HG03460 (cell line): Measurements from ENCODE around the gene TUBA8.
"Not testable (repeated sequence)": the region's sequence is repeated elsewhere in the genome, so short reads cannot be mapped to it uniquely, and the experiment has no call there.

Source experiments
- ATAC-seq: cut with Tn5 transposase; IDR thresholded peaks from one replicate; pipeline ENCODE4 v1.9.1; 2021; ENCODE audit not compliant: unreplicated experiment

The TUBA8 gene

DNA sequence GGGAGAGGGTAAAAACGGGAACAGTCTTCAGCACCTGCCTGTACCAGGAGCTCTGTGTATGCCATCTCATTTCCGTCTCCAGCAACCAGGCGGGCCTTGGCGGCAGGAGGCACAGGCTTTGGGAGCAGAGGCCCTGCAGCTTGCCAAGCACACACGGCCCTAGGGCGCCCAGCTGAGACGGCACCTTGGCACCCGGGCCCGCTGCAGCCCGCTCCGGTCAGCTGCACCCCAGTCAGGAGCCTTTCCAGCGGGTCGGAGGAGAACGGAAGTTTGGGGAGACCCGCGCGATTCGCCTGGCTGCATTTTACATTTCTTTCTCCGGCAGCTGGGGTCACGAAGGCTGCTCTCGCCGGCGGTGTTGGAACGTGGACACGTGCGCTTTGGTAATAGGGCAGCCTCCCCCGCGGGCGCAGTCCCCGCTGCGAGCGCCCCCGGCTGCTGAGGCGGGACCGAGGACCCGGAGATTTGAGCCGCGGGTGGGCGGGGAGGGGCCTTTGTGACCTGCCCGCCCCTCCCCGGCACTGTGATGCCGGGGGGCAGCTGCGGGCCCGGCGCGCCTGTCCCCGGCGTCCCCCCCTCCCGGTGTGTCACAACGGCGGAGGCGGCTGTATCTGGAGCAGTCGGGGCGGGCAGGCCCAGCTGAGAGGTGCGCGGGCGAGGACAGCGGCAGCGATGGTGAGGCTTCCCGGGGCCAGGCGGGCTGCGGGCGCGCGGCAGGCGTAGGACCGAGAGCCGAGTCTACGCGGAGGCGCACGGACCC lies at the start of gene TUBA8:
TUBA8 (plus strand) TSS at position 616 of the 760 bp plus-strand sequence; CDS start at position 673, 57 bp downstream.
- ATAC-seq, result no peak

- no peak for ATAC-seq
These were observed 48.2 kb upstream of the TUBA8 start for GRCh38 chr22:18062421-18062820.

DNA sequence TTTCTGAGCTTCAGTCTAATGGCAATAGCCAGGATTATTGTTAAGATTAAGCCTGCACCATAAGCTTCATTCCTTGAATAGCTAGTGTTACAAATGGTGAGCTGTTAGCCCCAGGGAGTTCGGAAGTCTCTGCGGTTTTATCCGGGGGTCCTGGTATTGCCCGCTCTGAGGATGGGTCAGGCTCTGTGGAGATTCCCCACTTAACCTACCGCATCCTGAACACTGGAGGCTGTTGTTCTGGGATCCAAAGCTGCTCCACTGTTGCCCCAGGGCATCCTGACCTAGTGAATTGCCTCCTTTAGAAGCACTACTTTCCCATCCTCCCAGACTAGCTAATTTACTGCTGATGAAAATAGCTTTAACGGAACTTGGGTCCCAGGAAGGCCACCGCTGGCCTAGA lies 47.3 kb upstream of the TUBA8 start:
- no peak for ATAC-seq

DNA sequence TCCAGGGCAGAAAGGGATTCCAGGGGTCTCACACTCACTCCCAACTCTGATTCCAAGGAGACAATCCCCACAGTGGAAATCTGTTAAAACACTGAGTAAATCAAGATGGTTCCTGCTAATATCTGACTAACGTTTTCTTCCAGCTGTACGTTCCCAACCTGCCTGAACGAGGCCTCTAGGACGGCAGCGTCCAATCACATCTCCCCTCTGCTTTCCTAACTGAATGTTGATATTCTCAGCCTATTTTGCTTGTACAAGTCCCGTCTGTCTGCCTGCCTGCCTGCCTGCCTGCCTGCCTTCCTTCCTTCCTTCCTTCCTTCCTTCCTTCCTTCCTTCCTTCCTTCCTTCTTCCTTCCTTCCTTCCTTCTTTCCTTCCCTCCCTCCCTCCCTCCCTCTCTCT lies 46.9 kb upstream of the TUBA8 start:
- ATAC-seq, result not testable (repeated sequence)

DNA sequence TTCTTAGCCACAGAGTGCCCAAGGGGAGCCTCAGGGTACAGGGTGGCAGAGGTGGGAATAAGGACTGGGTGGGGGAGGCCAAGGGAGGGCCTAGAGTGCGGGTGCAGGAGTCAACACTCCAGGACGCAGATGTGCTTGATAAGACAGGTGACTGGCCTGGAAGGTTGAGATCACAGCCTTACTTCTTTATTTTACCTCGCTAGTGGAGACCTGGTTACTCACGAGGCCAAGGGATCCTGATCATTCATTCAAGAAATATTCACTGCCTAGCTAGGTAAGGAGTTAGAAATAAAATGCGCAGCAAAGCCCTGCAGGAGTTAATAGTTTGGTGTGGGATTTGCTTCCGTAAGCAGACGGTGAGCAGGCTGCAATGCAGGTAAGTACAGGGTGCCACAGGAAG lies 46.0 kb upstream of the TUBA8 start:
- ATAC-seq, result no peak

GRCh38 chr22:18065256-18065655 lies 45.4 kb upstream of the TUBA8 start:
- no peak for ATAC-seq

GRCh38 chr22:18066181-18066859 lies 44.3 kb upstream of the TUBA8 start:
- ATAC-seq, result no peak

DNA sequence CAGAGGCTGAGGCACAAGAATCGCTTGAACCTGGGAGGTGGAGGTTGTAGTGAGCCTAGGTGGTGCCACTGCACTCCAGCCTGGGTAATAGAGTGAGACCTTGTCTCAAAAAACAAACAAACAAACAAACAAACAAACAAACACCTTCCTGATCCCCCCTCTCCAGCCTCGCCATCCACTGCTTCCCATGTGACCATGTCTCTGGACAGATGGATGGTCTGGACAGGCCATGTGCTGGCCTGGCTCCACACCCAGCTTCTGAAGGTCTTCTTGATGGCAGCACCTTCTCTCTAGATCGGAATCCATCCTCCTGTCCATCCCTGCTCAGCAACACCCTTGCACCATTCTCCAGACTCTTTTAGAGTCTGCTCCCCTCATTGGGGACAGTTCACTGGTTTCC lies 43.5 kb upstream of the TUBA8 start:
- no peak for ATAC-seq

DNA sequence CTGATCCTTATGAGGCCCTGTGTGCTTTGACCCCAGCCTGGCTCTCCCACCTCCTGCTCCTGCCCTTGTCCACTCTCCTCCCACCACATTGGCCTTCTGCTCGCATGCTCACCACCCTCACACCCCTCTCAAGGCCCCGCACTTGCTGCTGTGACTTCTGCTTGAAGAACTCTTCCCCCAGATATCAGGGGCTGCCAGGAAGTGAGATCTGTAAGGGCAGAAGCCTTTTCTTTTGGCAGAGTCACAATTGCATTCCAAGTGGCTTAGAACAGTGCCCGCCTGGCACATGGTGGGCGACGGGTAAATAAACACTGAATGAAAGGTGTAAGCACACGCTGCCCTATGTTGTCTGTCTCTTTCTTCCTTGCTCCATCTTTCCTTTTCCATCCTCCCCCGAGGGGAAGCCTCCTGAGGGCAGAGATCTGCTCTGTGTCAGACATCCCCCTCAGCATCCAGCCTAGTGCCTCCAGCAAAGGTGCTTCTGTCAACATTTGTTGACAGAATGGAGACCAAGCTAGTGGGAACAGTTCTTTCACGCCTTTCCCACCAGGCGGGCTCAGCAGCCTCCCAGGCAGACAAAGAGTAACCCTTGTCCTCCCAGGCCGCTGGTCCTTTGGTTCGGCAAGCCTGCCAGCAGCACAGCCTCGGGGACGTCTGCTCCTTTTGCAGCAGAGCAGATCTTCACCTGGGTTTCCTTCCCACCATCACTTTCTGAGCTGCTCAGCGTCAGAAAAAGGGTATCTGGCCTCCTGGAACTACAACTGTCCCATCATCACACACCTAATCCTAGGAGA lies 42.9 kb upstream of the TUBA8 start:
- no peak for ATAC-seq

DNA sequence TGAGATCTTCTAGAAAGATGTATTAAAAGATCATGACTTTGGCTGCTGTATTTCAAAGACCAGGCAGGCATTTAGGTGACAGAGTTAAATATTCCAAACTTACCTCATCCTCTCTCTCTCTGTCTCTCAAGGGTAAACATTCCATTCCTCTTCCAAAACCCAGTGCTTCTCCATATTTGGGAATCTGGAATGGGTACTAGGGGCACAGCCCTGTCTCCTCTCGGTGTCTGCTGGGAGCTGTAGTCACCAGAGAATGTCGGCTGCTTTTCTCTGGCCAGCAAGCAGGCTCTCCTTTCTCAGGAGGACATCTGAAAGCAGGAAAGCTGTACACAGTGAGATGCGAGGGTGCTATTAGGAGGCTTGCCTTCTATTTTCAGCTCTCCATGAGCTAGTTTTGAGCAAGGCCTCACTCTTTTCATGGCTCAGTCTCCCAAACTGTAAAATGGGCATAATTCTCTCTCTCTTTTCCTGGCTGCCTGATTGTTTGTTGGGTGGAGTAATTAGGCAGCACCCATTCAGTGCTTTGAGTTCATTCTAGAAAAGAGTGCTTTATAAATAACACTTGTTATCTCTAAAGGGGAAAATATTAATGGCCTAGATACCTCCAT lies 42.1 kb upstream of the TUBA8 start:
- no peak for ATAC-seq

DNA sequence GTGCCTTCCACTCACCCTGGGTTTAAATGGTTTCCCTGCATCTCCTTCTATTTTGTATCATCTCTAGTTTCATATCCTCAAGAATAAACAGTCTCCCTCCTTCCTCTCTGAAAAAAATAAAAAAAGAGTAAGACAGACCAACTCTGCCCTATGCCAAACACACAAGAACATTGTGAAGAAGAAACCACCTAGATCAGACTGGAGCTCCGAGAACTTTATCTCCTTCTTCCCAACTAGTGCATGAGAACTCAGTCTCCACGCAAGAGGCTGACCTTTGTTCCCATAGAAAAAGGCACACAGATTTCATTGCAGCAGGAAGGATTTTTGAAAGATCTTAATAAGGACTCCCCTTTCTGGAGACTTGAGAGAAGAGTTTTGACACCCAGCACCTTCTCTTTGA lies 41.6 kb upstream of the TUBA8 start:
- ATAC-seq, result no peak

- no peak for ATAC-seq
These were observed 40.6 kb upstream of the TUBA8 start for GRCh38 chr22:18070041-18070440.

DNA sequence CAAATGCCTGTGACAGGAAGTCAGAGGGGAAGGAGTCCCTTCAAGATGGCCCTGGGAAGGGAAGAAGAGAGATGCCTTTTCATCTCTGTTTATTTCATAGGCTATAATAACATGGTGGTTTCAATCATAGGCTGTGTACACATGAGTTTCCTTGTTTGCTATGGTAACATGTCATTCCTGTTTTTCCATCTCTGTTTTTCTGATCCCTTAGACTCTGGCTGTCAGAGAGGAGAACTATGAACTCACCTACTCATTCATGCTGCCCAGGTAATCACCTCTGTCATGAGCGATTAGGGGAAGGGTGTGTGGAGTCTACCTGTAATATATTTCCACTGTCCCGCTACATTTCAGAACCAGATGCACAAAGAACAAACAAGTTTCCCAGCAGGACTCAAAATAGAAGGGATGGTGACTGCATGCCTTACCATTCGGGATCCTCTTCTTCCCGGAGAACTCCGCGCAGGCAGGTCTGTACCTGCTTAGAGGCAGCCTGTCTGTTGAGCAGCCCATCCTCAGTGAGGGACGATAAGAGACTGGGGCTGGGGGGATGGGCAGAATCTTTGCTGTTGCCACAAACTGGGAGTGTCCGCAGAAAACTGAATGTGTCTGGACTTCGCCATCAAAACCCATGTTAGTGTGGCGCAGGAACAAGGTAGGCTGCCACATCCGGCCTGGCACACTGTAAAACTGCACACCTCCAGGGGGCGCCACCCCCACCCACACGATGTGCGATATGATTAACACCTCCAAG lies 39.9 kb upstream of the TUBA8 start:
- no peak for ATAC-seq

DNA sequence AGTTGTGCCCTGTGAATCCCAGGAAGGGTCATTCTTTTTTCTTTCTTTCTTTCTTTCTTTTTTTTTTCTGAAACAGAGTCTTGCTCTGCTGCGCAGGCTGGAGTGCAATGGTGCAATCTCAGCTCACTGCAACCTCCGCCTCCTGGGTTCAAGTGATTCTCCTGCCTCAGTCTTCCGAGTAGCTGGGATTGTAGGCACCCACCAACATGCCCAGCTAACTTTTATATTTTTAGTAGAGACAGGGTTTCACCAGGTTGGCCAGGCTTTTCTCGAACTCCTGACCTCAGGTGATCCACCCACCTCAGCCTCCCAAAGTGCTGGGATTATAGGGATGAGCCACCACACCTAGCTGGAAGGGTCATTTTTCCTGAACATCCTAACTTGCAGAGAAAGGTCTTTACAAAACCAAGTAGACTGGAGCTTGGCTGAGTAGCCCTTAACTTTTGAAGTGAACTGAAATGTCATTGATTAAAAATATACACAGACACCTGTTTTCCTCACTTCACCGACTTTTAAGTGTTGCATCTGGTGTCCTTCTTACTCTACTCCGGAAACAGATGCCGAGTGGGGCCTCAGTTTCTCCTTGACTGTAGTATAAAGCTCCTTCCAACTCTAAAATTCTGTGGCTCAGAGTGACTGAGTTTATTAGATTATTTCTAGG lies 39.2 kb upstream of the TUBA8 start:
- not testable (repeated sequence) for ATAC-seq

GRCh38 chr22:18071968-18072310 lies 38.7 kb upstream of the TUBA8 start:
- ATAC-seq, result no peak

GRCh38 chr22:18073467-18073866 lies 37.1 kb upstream of the TUBA8 start:
- ATAC-seq, result no peak

GRCh38 chr22:18073927-18074326 lies 36.7 kb upstream of the TUBA8 start:
- ATAC-seq, result not testable (repeated sequence)

DNA sequence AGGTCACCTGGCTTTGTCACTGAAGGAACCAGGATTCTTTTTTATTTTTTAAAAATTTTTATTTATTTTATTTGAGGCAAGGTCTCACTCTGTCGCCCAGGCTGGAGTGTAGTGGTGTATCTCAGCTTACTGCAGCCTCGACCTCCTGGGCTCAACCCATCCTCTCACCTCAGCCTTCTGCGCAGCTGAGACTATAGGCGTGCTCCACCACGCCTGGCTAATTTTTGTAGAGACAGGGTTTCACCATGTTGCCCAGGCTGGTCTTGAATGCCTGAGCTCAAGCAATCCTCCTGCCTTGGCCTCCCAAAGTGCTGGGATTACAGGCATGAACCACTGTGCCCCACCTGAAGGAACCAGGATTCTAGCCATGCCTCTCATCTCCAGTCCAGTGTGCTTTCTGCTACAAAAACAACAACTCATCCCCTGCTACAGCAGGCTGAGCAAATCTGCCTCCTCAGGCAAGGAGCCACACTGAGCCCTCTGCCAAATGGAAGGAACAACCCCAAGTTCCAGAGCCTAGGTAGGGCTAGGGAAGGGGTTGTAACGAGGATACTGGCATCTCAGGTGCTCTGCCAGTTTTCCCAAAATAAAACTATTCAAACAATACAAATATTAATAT lies 35.4 kb upstream of the TUBA8 start:
- no peak for ATAC-seq

DNA sequence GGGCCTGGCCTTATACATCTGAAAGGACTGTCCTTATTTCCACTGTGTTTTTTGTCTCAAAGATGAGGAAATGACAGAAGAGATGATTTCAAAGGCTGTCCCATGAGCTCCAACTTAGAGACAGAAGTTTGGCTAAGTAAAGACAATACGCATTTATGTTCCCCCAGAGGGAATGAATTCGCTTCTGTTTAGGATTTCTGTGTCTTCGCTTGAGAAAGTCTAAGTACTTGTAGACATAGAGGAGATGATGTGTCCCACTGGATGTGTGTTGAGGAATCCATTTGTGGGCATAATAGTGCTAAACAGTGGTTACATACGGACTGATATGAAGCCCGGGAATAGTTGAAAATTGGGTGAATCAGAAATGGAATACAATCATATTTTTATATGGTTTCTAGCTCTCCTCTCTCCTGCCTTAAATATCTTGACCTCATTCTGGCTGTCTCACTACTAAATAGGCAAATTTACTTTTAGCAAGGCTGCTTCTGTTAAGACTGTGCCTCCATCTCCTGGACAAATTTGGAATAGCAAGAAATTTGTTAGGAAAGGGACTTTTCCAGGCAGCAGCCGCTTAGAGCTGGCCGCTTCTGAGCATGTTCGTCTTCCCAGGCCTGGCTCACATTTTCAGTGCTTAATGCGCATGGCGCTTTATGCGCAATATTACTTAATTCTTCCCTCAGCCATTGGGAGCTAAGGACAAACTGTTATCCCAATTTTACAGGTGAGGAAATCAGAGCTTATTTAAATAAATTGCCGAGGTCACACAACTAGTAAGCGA lies 34.7 kb upstream of the TUBA8 start:
- ATAC-seq, result no peak
